Mesenchymal stem cell (in vitro differentiated cells and primary cell): ENCODE data around the gene FKBP8.
"Not testable (repeated sequence)": the region's sequence is repeated elsewhere in the genome, so short reads cannot be mapped to it uniquely, and the experiment has no call there.

ENCODE experiments used
- DNase-seq: peaks from one replicate; pipeline ENCODE4 v3.0.0-alpha.2; 2013
- H2AFZ ChIP-seq: one replicate; pipeline ENCODE4 v1.6.1; 2013; ENCODE audit warnings: low read depth, mild to moderate bottlenecking, control low read depth, inconsistent platforms, low read length, moderate library complexity
- H2AK5ac ChIP-seq: 2 replicates; pipeline ENCODE4 v1.6.1; 2013; ENCODE audit warnings: low read length, moderate library complexity, mild to moderate bottlenecking, inconsistent platforms; ENCODE audit not compliant: severe bottlenecking
- H2BK120ac ChIP-seq: one replicate; pipeline ENCODE4 v1.6.1; 2013; ENCODE audit warnings: low read depth, mild to moderate bottlenecking, inconsistent platforms, low read length, moderate library complexity
- H2BK12ac ChIP-seq, 2 experiments: one replicate each; pipeline ENCODE4 v1.6.1; 2013; ENCODE audit warnings: inconsistent platforms in 2 of 2, low read length in 2 of 2, mild to moderate bottlenecking in 2 of 2, moderate library complexity in 2 of 2, control low read depth in 1 of 2
- H2BK15ac ChIP-seq: one replicate; pipeline ENCODE4 v1.6.1; 2013; ENCODE audit warnings: mild to moderate bottlenecking, low read depth, inconsistent platforms; ENCODE audit not compliant: poor library complexity, severe bottlenecking
- H2BK5ac ChIP-seq: 2 replicates; pipeline ENCODE4 v1.6.1; 2013; ENCODE audit warnings: low read depth, mild to moderate bottlenecking, low read length, control low read depth, inconsistent platforms; ENCODE audit not compliant: poor library complexity, severe bottlenecking
- H3K14ac ChIP-seq, 2 experiments: one replicate each; pipeline ENCODE4 v1.6.1; 2013; ENCODE audit warnings: inconsistent platforms in 2 of 2, low read length in 2 of 2, control low read depth in 1 of 2, mild to moderate bottlenecking in 1 of 2, moderate library complexity in 1 of 2
- H3K18ac ChIP-seq, 2 experiments: one replicate each; pipeline ENCODE4 v1.6.1; 2013; ENCODE audit warnings: inconsistent platforms in 2 of 2, low read length in 2 of 2, control low read depth in 1 of 2, low read depth in 1 of 2, mild to moderate bottlenecking in 1 of 2
- H3K23ac ChIP-seq, 2 experiments: one replicate each; pipeline ENCODE4 v1.6.1; 2013; ENCODE audit warnings: inconsistent platforms in 2 of 2, low read length in 2 of 2, mild to moderate bottlenecking in 2 of 2, moderate library complexity in 2 of 2, control low read depth in 1 of 2
- H3K27ac ChIP-seq: 2 replicates; pipeline ENCODE4 v1.5.1; 2013; ENCODE audit warnings: mild to moderate bottlenecking, moderate library complexity, low read length, control low read depth, inconsistent platforms; ENCODE audit not compliant: poor library complexity, severe bottlenecking
- H3K27me3 ChIP-seq, 2 experiments: 2 replicates each; pipeline versions ENCODE4 v1.6.1 to v1.7.0; 2013; ENCODE audit warnings: low read length in 2 of 2, mild to moderate bottlenecking in 2 of 2, moderate library complexity in 2 of 2, control low read depth in 1 of 2, inconsistent platforms in 1 of 2; ENCODE audit not compliant: control insufficient read depth in 1 of 2, insufficient read depth in 1 of 2
- H3K36me3 ChIP-seq, 2 experiments: 2 replicates each; pipeline versions ENCODE4 v1.6.1 to v1.7.0; 2013; ENCODE audit warnings: low read length in 2 of 2, control low read depth in 1 of 2, inconsistent platforms in 1 of 2, low read depth in 1 of 2, mild to moderate bottlenecking in 1 of 2; ENCODE audit not compliant: insufficient read depth in 2 of 2, control insufficient read depth in 1 of 2
- H3K4ac ChIP-seq, 2 experiments: one replicate each; pipeline ENCODE4 v1.6.1; 2013; ENCODE audit warnings: inconsistent platforms in 2 of 2, low read length in 2 of 2, mild to moderate bottlenecking in 2 of 2, moderate library complexity in 2 of 2, control low read depth in 1 of 2, low read depth in 1 of 2
- H3K4me1 ChIP-seq: 2 replicates; pipeline ENCODE4 v1.6.1; 2013; ENCODE audit warnings: low read depth, low read length, control low read depth; ENCODE audit not compliant: control insufficient read depth, insufficient read depth
- H3K4me2 ChIP-seq: 2 replicates; pipeline ENCODE4 v1.6.1; 2013; ENCODE audit warnings: low read length, mild to moderate bottlenecking, inconsistent platforms; ENCODE audit not compliant: poor library complexity, severe bottlenecking
- H3K4me3 ChIP-seq, 2 experiments: 2 replicates each; pipeline versions ENCODE4 v1.5.1 to v1.7.0; 2013; ENCODE audit warnings: low read length in 2 of 2, mild to moderate bottlenecking in 2 of 2, control low read depth in 1 of 2, low read depth in 1 of 2; ENCODE audit not compliant: insufficient read depth in 1 of 2
- H3K79me1 ChIP-seq: replicated peaks from 2 replicates; pipeline ENCODE4 v1.6.1; 2013; ENCODE audit warnings: mild to moderate bottlenecking, control low read depth, low read length, inconsistent platforms; ENCODE audit not compliant: poor library complexity, severe bottlenecking
- H3K9ac ChIP-seq: 2 replicates; pipeline ENCODE4 v1.7.0; 2013; ENCODE audit warnings: mild to moderate bottlenecking, low read length, moderate library complexity
- H3K9me3 ChIP-seq: 2 replicates; pipeline ENCODE4 v1.7.0; 2013; ENCODE audit warnings: mild to moderate bottlenecking, low read length; ENCODE audit not compliant: control insufficient read depth
- H4K8ac ChIP-seq: one replicate; pipeline ENCODE4 v1.6.1; 2013; ENCODE audit warnings: inconsistent platforms, mild to moderate bottlenecking, low read length, moderate library complexity
- H4K91ac ChIP-seq: one replicate; pipeline ENCODE4 v1.6.1; 2013; ENCODE audit warnings: mild to moderate bottlenecking, low read length, inconsistent platforms
- WGBS: methylation state at CpG from one replicate; pipeline ENCODE4 v1.1.7; 2013; ENCODE audit warnings: mixed read lengths; 5-methylcytosine and 5-hydroxymethylcytosine counted together

FKBP8 gene

GRCh38 chr19:18529782-18530181, 13.6 kb downstream of the FKBP8 start:
- Histone ChIP-seq H3K14ac (no peak overlapping the region), H4K8ac (peak overlapping the region; percentile 49), H3K36me3 (peaks cover 25 to 33% of the 10 kb centered on the region in 2 experiments), H2BK120ac (no peak overlapping the region), H3K18ac (no peak overlapping the region), H4K91ac (peak overlapping the region; percentile 48), H2BK12ac (no peak overlapping the region), H3K9ac (no peak overlapping the region), H3K4me2 (no peak overlapping the region), H2AFZ (no peak overlapping the region), H3K23ac (no peak overlapping the region), H2AK5ac (no peak overlapping the region), H3K4me3 (no peak overlapping the region), H3K9me3 (no peaks in the 10 kb centered on the region), H3K4ac (peak overlapping the region in 1 of 2 experiments; percentile 54), H2BK5ac (no peak overlapping the region), H2BK15ac (no peak overlapping the region), H3K27me3 (no peaks in the 10 kb centered on the region), H3K79me1 (peaks cover 7% of the 10 kb centered on the region), H3K27ac (no peak overlapping the region), H3K4me1 (peaks cover 9% of the 10 kb centered on the region)
- whole genome bisulfite sequencing, result 90% methylated on average over 7 of the region's 7 CpGs
- DNase-seq, result no peak

DNA sequence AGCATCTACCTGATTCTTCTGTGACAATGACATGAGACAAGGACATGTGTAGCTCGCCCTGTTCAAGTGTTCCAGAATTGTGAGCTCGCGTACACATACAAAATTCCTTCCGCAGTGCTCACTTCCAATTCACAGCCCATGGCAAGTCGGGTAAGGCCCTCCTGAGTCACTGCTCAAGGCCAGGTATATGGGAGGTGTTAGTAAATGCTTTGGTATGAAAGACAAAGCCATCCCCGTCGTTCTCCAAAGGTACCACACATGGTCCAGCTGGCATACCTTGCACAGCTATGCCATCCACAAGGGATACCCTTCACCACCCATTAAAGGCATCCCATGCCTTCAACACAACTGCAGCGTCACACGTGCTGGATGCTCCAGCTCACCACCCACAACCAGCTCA, 17.1 kb downstream of the FKBP8 start:
- H2BK5ac ChIP-seq, result no peak overlapping the region
- H4K8ac ChIP-seq, result no peak overlapping the region
- H2BK12ac ChIP-seq, result no peak overlapping the region
- no peak overlapping the region for H3K4me3 ChIP-seq
- no peak overlapping the region for H2BK120ac ChIP-seq
- no peak overlapping the region for H3K4me2 ChIP-seq
- H4K91ac ChIP-seq, result no peak overlapping the region
- peaks cover 2 to 11% of the 10 kb centered on the region in 2 experiments for H3K36me3 ChIP-seq
- DNase-seq, result no peak
- H3K14ac ChIP-seq, result no peak overlapping the region
- no peak overlapping the region for H3K4ac ChIP-seq
- H3K23ac ChIP-seq, result no peak overlapping the region
- H3K27me3 ChIP-seq, result no peaks in the 10 kb centered on the region
- no peak overlapping the region for H2AFZ ChIP-seq
- H3K27ac ChIP-seq, result no peak overlapping the region
- H3K4me1 ChIP-seq, result peaks cover 11% of the 10 kb centered on the region
- H3K9me3 ChIP-seq, result no peaks in the 10 kb centered on the region
- no peak overlapping the region for H3K18ac ChIP-seq
- no peak overlapping the region for H2AK5ac ChIP-seq
- 96% methylated on average over 8 of the region's 9 CpGs for WGBS
- H3K9ac ChIP-seq, result no peak overlapping the region
- H2BK15ac ChIP-seq, result no peak overlapping the region
- H3K79me1 ChIP-seq, result peaks cover under 1% of the 10 kb centered on the region

- Histone ChIP-seq H3K9ac (no peak overlapping the region), H3K9me3 (no peaks in the 10 kb centered on the region), H3K4ac (no peak overlapping the region), H3K4me1 (peaks cover 10% of the 10 kb centered on the region), H2AK5ac (no peak overlapping the region), H3K14ac (no peak overlapping the region), H2BK5ac (no peak overlapping the region), H3K4me3 (no peak overlapping the region), H2BK15ac (no peak overlapping the region), H3K27me3 (no peaks in the 10 kb centered on the region), H2BK120ac (no peak overlapping the region), H4K91ac (no peak overlapping the region), H2AFZ (no peak overlapping the region), H3K23ac (no peak overlapping the region), H3K27ac (no peak overlapping the region), H2BK12ac (no peak overlapping the region), H3K79me1 (no peaks in the 10 kb centered on the region), H3K36me3 (no peaks in the 10 kb centered on the region), H3K4me2 (no peak overlapping the region), H3K18ac (no peak overlapping the region), H4K8ac (no peak overlapping the region)
- DNase-seq, result no peak
- 85% methylated on average over 9 of the region's 9 CpGs for WGBS
These were observed 19.5 kb downstream of the FKBP8 start for GRCh38 chr19:18523841-18524240.

DNA sequence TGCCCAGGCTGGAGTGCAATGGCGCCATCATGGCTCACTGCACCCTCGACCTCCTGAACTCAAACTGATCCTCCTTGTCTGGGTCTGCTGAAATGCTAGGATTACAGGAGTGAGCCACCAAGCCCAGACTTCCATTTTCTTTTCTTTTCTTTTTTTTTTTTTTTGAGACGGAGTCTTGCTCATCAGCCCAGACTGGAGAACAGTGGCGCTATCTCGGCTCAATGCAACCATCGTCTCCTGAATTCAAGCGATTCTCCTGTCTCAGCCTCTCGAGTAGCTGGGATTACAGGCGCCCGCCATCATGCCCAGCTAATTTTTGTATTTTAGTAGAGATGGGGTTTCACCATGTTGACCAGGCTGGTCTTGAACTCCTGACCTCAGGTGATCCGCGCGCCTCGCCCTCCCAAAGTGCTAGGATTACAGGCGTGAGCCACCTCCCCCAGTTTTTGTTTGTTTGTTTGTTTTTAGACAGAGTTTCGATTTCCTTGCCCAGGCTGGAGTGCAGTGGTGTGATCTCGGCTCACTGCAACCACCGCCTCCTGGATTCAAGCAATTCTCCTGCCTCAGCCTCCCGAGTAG, 20.4 kb downstream of the FKBP8 start:
- not testable (repeated sequence) for H3K27me3 ChIP-seq, H3K14ac ChIP-seq, H2AK5ac ChIP-seq, DNase-seq, H4K91ac ChIP-seq, H3K27ac ChIP-seq, H3K23ac ChIP-seq, H2AFZ ChIP-seq, H2BK15ac ChIP-seq, H3K36me3 ChIP-seq, H3K4me1 ChIP-seq, H3K79me1 ChIP-seq, H2BK12ac ChIP-seq, H2BK5ac ChIP-seq, H3K9me3 ChIP-seq
- peak overlapping the region; percentile 42 for H3K4me2 ChIP-seq
- peak overlapping the region; percentile 8 for H2BK120ac ChIP-seq
- peak overlapping the region; percentile 76 for H3K9ac ChIP-seq
- peak overlapping the region; percentile 37 for H4K8ac ChIP-seq
- peak overlapping the region in 1 of 2 experiments; percentile 70 for H3K18ac ChIP-seq
- H3K4me3 ChIP-seq, result peak overlapping the region in 1 of 2 experiments; percentile 56
- H3K4ac ChIP-seq, result peak overlapping the region in 1 of 2 experiments; percentile 57
- 84% methylated on average over 19 of the region's 19 CpGs for WGBS
